ACC112 (cell line): ENCODE results near the gene NAV2.

Experiments
- H2AFZ ChIP-seq: fragments of 200-600 bp; sonication (generic); one replicate; pipeline ENCODE4 v1.6.0; 2017; ENCODE audit warnings: antibody characterized with exemption, low read length; ENCODE audit not compliant: unreplicated experiment
- H3K27ac ChIP-seq: fragments of 200-600 bp; sonication (generic); 2 replicates; pipeline ENCODE4 v1.5.1; 2014; ENCODE audit warnings: low read depth, mild to moderate bottlenecking, antibody characterized with exemption, low read length, moderate library complexity
- H3K27me3 ChIP-seq: fragments of 200-600 bp; sonication (generic); 2 replicates; pipeline ENCODE4 v1.6.1; 2014; ENCODE audit warnings: mild to moderate bottlenecking, antibody characterized with exemption, low read length, moderate library complexity, mixed read lengths; ENCODE audit not compliant: insufficient read depth
- H3K36me3 ChIP-seq: fragments of 200-600 bp; sonication (generic); 2 replicates; pipeline ENCODE4 v1.6.1; 2016; ENCODE audit warnings: mild to moderate bottlenecking, antibody characterized with exemption, low read length, moderate library complexity, mixed read lengths; ENCODE audit not compliant: insufficient read depth
- H3K4me1 ChIP-seq: fragments of 200-600 bp; sonication (generic); one replicate; pipeline ENCODE4 v1.6.1; 2016; ENCODE audit warnings: low read length, mixed read lengths; ENCODE audit not compliant: insufficient read depth, unreplicated experiment, control insufficient read depth
- H3K4me3 ChIP-seq: fragments of 200-600 bp; sonication (generic); 2 replicates; pipeline ENCODE4 v1.5.1; 2014; ENCODE audit warnings: mild to moderate bottlenecking, low read depth, low read length
- H3K79me2 ChIP-seq: fragments of 200-600 bp; sonication (generic); one replicate; pipeline ENCODE4 v1.6.0; 2016; ENCODE audit warnings: low read length; ENCODE audit not compliant: control insufficient read depth, unreplicated experiment, insufficient read depth

Gene NAV2

GRCh38 chr11:19718951-19719350 is 6.3 kb downstream of the NAV2 start:
- H3K4me1 ChIP-seq = peaks cover 77% of the 10 kb centered on the region
- H3K79me2 ChIP-seq = peaks cover 98% of the 10 kb centered on the region
- H3K27ac ChIP-seq = no peak overlapping the region
- no peaks in the 10 kb centered on the region for H3K27me3 ChIP-seq
- H3K4me3 ChIP-seq = no peak overlapping the region
- H3K36me3 ChIP-seq = peaks cover 27% of the 10 kb centered on the region
- no peak overlapping the region for H2AFZ ChIP-seq

GRCh38 chr11:19719960-19720359 is 7.3 kb downstream of the NAV2 start:
- no peaks in the 10 kb centered on the region for H3K27me3 ChIP-seq
- H3K4me3 ChIP-seq = no peak overlapping the region
- peaks cover 78% of the 10 kb centered on the region for H3K4me1 ChIP-seq
- H3K36me3 ChIP-seq = peaks cover 37% of the 10 kb centered on the region
- H2AFZ ChIP-seq = no peak overlapping the region
- H3K27ac ChIP-seq = peak overlapping the region; percentile 48; the same call in 1 of the 2 replicates
- H3K79me2 ChIP-seq = peaks cover 99% of the 10 kb centered on the region

GRCh38 chr11:19721176-19721575 is 8.5 kb downstream of the NAV2 start:
- Histone ChIP-seq H2AFZ (no peak overlapping the region), H3K79me2 (peaks cover 99% of the 10 kb centered on the region), H3K27me3 (no peaks in the 10 kb centered on the region), H3K36me3 (peaks cover 44% of the 10 kb centered on the region), H3K4me3 (0 out of 2 replicates have a peak overlapping the region, but pooled peaks have one; percentile 31), H3K27ac (peak overlapping the region; percentile 48; the same call in 1 of the 2 replicates), H3K4me1 (peaks cover 72% of the 10 kb centered on the region)

- Histone ChIP-seq H3K27me3 (no peaks in the 10 kb centered on the region), H3K79me2 (peaks cover 99% of the 10 kb centered on the region), H3K36me3 (peaks cover 47% of the 10 kb centered on the region), H3K4me1 (peaks cover 67% of the 10 kb centered on the region), H2AFZ (no peak overlapping the region), H3K4me3 (no peak overlapping the region), H3K27ac (peak overlapping the region; percentile 32; the same call in 1 of the 2 replicates)
Measured at GRCh38 chr11:19722702-19723101, 10.1 kb downstream of the NAV2 start.

- Histone ChIP-seq H3K4me1 (peaks cover 61% of the 10 kb centered on the region), H3K27me3 (no peaks in the 10 kb centered on the region), H3K36me3 (peaks cover 53% of the 10 kb centered on the region), H3K79me2 (peaks cover 99% of the 10 kb centered on the region), H3K27ac (peak overlapping the region; percentile 32; the same call in 1 of the 2 replicates), H2AFZ (no peak overlapping the region), H3K4me3 (no peak overlapping the region)
Measured at GRCh38 chr11:19723572-19724342, 11.1 kb downstream of the NAV2 start.

GRCh38 chr11:19724765-19725164 is 12.1 kb downstream of the NAV2 start:
- Histone ChIP-seq H3K79me2 (peaks cover 99% of the 10 kb centered on the region), H3K4me1 (peaks cover 52% of the 10 kb centered on the region), H2AFZ (no peak overlapping the region), H3K27me3 (no peaks in the 10 kb centered on the region), H3K4me3 (no peak overlapping the region), H3K27ac (no peak overlapping the region), H3K36me3 (peaks cover 53% of the 10 kb centered on the region)

- Histone ChIP-seq H3K4me1 (peaks cover 44% of the 10 kb centered on the region), H3K36me3 (peaks cover 47% of the 10 kb centered on the region), H2AFZ (no peak overlapping the region), H3K27me3 (no peaks in the 10 kb centered on the region), H3K79me2 (peaks cover 99% of the 10 kb centered on the region), H3K4me3 (no peak overlapping the region), H3K27ac (no peak overlapping the region)
Measured at GRCh38 chr11:19725379-19726079, 12.9 kb downstream of the NAV2 start.

GRCh38 chr11:19727246-19727645 is 14.6 kb downstream of the NAV2 start:
- no peak overlapping the region for H2AFZ ChIP-seq
- no peak overlapping the region for H3K27ac ChIP-seq
- peaks cover 29% of the 10 kb centered on the region for H3K4me1 ChIP-seq
- no peak overlapping the region for H3K4me3 ChIP-seq
- peaks cover 38% of the 10 kb centered on the region for H3K36me3 ChIP-seq
- H3K27me3 ChIP-seq = no peaks in the 10 kb centered on the region
- peaks cover 100% of the 10 kb centered on the region for H3K79me2 ChIP-seq

- H3K4me1 ChIP-seq = peaks cover 20% of the 10 kb centered on the region
- no peak overlapping the region for H3K4me3 ChIP-seq
- H2AFZ ChIP-seq = no peak overlapping the region
- peaks cover 100% of the 10 kb centered on the region for H3K79me2 ChIP-seq
- no peaks in the 10 kb centered on the region for H3K27me3 ChIP-seq
- no peak overlapping the region for H3K27ac ChIP-seq
- peaks cover 41% of the 10 kb centered on the region for H3K36me3 ChIP-seq
Measured at GRCh38 chr11:19728436-19728835, 15.8 kb downstream of the NAV2 start.

- Histone ChIP-seq H3K4me1 (peaks cover 20% of the 10 kb centered on the region), H3K36me3 (peaks cover 44% of the 10 kb centered on the region), H3K27me3 (no peaks in the 10 kb centered on the region), H3K27ac (no peak overlapping the region), H3K79me2 (peaks cover 100% of the 10 kb centered on the region), H2AFZ (no peak overlapping the region), H3K4me3 (no peak overlapping the region)
Measured at GRCh38 chr11:19729141-19729540, 16.5 kb downstream of the NAV2 start.
